HG03097 (cell line): ENCODE measurements around the gene SLC4A2.

ENCODE experiments used
- ATAC-seq: cut with Tn5 transposase; IDR thresholded peaks from one replicate; pipeline ENCODE4 v1.9.1; 2021; ENCODE audit not compliant: unreplicated experiment, low FRiP score

The SLC4A2 gene

DNA sequence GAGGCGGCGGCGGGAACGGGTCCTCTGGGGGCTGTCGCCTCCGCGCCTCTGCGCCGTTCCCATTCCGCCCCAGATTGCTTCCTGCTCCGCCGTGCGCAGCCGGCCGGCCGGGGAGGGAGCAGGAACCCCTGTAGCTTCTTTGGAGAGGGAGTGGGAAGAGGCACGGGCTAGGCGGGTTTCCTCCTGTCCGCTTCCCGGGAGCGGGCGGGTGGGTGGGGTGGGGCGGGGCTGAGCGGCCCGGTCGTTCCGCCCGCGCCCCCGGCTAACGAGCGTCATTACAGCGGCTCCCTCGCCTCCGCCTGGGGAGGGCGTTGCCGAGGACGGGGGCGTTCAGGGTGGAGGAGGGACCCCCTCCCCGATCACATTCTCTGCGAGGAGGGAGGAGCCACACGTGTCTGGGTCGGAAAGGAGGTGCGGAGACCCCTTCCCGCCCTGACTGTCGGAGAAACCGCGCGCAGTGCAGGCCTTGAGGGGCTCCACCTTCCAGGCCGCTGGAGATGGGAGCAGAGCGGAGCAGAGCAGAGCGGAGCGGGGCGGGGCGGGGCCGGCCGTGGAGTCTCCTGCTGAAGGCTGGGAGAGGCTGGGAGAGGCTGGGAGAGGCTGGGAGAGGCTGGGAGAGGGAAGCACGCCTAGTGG is 66.6 kb downstream of the SLC4A2 start:
- ATAC-seq = no peak
